ENCODE data around the gene TRIM40.
"Not testable (repeated sequence)": the region's sequence is repeated elsewhere in the genome, so short reads cannot be mapped to it uniquely, and the experiment has no call there.

TRIM40 gene

DNA sequence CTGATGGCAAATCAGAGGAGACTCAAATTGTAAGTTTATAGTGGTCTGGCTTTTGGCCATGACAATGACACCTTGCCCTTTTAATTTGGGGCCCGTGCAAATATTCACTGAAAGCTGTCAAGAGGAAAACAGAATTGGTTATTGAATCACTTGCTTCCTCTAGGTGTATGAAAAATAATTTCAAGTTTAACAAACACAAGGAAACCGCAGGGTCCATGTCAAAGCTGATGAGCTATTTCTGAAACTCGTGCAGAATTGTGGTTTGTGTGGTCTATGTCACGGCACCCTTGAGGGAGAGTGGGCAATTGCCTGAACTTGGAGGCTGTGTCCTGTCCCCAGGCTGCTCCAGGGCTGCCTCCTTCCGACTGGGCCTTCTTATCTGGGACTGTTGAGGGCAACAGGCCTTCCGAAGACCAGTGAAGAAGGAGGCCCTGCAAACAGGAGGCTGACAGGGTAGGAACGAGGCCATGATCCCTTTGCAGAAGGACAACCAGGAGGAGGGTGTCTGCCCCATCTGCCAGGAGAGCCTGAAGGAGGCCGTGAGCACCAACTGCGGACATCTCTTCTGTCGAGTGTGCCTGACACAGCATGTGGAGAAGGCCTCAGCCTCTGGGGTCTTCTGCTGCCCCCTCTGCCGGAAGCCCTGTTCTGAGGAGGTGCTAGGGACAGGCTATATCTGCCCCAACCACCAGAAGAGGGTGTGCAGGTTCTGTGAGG, 788 bp downstream of the TRIM40 start:
- TF ChIP-seq CTCF (IDR thresholded peaks at IDR 0.05; ENCODE audit: low read depth, low read length), result no peak
- in situ Hi-C loops (cut with HindIII; ENCODE audit: low sequenced_read_pairs), result no loop called here
- no peak overlapping the region for H3K4me3 ChIP-seq (ENCODE audit: low read depth, low read length)
- no peak for DNase-seq (ENCODE audit: low read depth, low spot score)

- H3K4me3 ChIP-seq (ENCODE audit: low read depth, low read length); DNase-seq (ENCODE audit: low read depth, low spot score); in situ Hi-C loops (cut with HindIII; ENCODE audit: low sequenced_read_pairs): not testable (repeated sequence)
These were observed 4.3 kb downstream of the TRIM40 start for GRCh38 chr6:30140240-30140639.

DNA sequence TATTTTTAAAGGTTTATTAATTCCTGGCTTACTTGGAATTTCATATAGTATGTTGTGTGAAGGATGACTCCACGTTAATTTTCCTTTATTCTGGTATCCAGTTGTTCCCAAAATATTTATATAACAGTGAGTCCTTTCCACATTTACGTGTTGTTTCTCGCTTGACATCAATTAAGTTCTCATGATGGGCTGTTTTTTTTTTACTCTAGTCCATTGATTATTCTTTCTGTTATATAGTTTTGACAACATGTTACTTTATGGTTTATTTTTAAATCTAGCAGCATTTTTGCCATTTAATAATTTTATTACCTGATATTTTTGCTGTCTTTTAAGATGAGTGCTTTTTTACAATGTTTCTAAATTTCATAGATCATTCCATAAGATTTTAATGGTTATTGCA, 6.7 kb downstream of the TRIM40 start:
- no peak for TF ChIP-seq CTCF (IDR thresholded peaks at IDR 0.05; ENCODE audit: low read depth, low read length)
- in situ Hi-C loops (cut with HindIII; ENCODE audit: low sequenced_read_pairs), result no loop called here
- no peak overlapping the region for H3K4me3 ChIP-seq (ENCODE audit: low read depth, low read length)
- no peak for DNase-seq (ENCODE audit: low read depth, low spot score)

- no peak for DNase-seq (ENCODE audit: low read depth, low spot score)
- no peak for TF ChIP-seq CTCF (IDR thresholded peaks at IDR 0.05; ENCODE audit: low read depth, low read length)
- in situ Hi-C loops (cut with HindIII; ENCODE audit: low sequenced_read_pairs), result no loop called here
- no peak overlapping the region for H3K4me3 ChIP-seq (ENCODE audit: low read depth, low read length)
These were observed 7.8 kb downstream of the TRIM40 start for GRCh38 chr6:30143780-30144179.

- TF ChIP-seq CTCF (IDR thresholded peaks at IDR 0.05; ENCODE audit: low read depth, low read length), result no peak
- no peak for DNase-seq (ENCODE audit: low read depth, low spot score)
- in situ Hi-C loops (cut with HindIII; ENCODE audit: low sequenced_read_pairs), result no loop called here
- H3K4me3 ChIP-seq (ENCODE audit: low read depth, low read length), result no peak overlapping the region
These were observed 8.9 kb downstream of the TRIM40 start for GRCh38 chr6:30144811-30145210.

- no peak overlapping the region for H3K4me3 ChIP-seq (ENCODE audit: low read depth, low read length)
- in situ Hi-C loops (cut with HindIII; ENCODE audit: low sequenced_read_pairs), result no loop called here
- no peak for TF ChIP-seq CTCF (IDR thresholded peaks at IDR 0.05; ENCODE audit: low read depth, low read length)
- DNase-seq (ENCODE audit: low read depth, low spot score), result no peak
These were observed 9.9 kb downstream of the TRIM40 start for GRCh38 chr6:30145818-30146217.

- in situ Hi-C loops (cut with HindIII; ENCODE audit: low sequenced_read_pairs), result no loop called here
- no peak for DNase-seq (ENCODE audit: low read depth, low spot score)
- TF ChIP-seq CTCF (IDR thresholded peaks at IDR 0.05; ENCODE audit: low read depth, low read length), result no peak
- no peak overlapping the region for H3K4me3 ChIP-seq (ENCODE audit: low read depth, low read length)
These were observed 11.2 kb downstream of the TRIM40 start for GRCh38 chr6:30147096-30147495.

Data from astrocyte of the spinal cord (primary cell).